HG02943 (cell line): Measurements from ENCODE around the gene NOD1.

ENCODE experiments used
- ATAC-seq: cut with Tn5 transposase; IDR thresholded peaks from one replicate; pipeline ENCODE4 v1.9.1; 2021; ENCODE audit warnings: mild to moderate bottlenecking, low read depth, moderate library complexity; ENCODE audit not compliant: unreplicated experiment

The NOD1 gene

DNA sequence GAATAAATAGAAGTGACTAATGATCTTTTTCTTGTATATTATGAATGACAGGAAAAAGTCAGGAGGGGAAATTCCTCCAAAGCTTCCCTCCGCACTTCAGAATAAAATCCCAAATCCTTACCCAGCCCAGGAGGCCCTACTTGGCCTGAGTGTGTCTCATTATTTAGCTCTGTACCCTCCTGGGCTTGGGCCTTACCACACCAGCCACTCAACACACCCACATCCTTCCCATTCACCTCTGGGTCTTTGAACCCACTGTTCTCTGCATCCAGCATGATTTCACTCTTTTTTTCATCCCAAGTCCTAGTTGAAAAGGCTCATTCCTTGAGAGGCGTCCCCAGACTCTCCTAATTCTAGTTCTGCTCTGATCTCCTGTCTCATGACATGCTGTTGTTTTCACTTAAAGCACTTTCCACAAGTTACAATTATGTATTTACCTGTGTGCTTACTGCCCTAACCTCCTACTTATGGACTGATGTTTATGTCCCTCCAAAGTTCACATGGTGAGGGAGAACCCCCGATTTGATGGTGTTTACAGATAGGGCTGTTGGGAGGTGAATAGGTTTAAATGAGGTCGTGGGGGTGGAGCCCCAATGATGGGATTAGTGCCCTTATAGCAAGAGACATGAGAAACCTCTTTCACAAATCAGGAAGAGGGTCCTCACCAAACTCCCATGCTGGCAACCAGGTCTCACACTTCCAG lies 6.4 kb downstream of the NOD1 start:
- no peak for ATAC-seq

DNA sequence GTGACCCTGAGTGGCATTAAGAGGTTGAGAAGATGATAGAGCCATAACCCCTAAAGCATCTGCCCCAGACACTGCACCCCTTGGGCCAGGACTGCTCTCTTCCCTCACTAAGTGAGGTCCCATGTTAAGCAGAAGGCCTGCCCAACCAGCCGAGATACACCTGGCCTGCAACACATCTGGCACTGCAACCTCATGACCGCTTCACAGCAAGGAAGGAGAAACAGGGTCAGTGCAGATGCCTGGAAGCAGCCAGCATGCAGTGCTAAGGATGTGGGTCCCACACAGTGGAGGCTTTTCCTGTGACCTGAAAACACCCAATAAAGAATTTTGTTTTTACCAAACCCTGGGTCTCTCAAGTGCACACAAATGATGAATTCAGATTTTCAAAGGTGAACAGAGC lies 7.4 kb downstream of the NOD1 start:
- ATAC-seq, result no peak

DNA sequence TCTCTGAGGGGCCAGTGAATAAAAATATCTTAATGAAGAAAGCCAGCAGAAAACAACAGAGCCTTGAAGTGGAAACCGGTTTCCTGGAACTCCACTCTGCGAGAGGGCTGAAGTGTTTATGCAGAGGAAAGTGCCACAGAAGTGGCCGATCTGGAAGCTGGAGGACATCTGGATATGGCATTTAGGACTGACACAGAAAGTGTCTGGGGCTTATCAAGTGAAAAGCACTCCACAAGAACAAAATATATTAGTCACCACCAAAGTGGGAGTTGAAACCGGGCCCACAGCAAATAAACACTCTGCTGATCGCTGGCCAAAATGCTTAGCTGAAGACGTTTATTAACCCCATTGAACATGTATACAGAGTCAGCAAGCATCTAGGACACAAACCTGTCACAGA lies 7.8 kb downstream of the NOD1 start:
- ATAC-seq, result no peak

DNA sequence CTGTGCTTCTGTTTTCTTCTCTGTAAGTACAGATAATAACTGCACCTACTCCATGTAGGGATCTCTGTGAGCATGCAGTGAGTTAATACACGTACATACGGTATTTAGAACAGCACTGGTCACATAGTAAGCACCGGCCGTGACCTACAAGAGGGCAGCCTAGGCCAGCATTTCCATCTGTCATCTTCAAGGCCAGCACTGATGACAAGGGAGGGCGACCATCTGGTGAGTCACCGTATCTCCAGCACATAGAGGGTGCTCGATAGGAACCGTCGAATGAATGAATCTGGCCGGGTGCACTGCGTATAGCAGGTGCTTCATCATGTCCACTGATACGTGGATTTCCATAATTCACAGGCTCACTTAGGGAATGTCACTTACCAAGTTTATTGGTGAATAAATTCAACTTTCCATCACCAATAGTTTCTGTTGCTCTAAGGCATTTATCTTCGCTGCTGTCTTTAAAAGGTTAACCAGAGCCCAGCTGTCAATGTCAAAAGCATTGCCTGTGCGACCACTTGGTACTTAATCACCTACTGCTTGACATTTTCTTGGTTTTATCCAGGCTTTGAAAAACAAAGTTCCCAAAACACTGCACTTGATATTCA lies 8.3 kb downstream of the NOD1 start:
- ATAC-seq, result no peak

DNA sequence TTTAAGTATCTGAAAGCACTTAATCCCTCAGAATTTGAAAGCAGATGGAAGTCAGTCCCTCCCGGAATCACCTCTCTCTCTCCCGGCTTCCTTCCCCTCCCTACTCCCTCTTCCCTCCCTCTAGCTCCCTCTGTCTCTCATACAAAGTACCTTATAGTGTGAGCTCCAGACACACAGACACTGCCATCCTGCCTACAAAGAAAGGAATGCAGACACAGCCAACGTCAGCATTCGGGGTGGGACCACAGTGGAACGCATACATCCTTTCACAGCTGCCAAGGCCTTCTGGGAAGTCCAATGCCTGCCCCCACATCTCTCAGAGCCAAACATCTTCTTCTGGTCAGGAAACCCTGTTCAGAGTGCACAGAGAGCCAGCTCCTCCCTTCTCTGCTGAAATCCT lies 9.3 kb downstream of the NOD1 start:
- no peak for ATAC-seq

DNA sequence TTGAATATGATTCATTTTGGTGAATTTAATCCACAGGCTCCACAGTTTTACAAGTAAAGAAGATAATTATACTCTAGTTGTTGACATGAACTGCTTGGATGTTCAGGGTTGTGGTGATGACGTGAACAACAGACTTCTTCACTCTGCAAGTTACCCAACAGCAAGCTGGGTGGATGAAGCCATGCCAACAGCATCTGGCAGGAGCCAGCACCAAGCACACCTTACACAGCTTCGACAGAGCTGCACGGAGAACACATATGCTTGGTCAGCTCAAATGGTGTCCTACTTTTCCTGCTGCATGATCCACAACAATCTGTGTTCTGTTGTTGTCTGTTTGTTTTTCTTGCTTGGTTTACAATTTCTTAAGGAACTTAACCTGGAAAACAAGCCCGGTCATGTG lies 9.8 kb downstream of the NOD1 start:
- no peak for ATAC-seq

DNA sequence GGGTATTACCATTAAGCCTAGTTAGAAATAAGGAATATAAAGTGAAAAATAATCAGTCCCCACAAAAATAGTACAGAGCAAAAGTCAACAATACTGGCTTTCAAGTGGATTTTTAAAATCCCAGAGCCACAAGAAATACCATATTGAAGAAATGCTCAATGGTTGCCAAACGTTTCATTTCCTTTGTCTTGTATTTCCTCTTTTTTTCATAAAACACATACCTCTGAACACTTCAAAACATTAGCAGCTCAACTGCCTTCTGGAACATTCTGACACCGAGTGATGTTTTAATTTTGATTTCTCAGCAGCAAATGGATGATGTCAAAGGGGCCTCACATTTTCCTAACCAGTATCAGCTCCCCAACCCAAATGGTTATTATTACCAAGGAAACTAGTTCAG lies 10.5 kb downstream of the NOD1 start:
- no peak for ATAC-seq

DNA sequence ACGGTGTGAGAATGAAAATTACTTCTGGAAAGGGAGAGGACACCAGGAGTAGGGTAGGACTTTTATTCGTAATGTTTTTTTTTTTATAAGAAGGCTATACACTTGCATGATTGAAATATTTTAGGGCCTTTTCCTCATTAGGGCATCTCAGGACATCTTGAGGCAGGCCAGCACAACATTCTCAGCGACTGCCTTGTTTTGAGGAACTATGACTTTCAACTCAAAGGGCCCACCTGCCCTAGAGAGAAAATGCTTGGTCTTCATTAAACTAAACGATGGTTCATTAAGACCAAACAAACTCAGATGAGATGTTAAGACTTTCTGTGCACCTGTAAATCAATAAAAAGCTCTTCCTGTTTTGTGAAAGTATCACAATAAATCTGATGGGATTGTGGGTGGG lies 11.3 kb downstream of the NOD1 start:
- ATAC-seq, result no peak

DNA sequence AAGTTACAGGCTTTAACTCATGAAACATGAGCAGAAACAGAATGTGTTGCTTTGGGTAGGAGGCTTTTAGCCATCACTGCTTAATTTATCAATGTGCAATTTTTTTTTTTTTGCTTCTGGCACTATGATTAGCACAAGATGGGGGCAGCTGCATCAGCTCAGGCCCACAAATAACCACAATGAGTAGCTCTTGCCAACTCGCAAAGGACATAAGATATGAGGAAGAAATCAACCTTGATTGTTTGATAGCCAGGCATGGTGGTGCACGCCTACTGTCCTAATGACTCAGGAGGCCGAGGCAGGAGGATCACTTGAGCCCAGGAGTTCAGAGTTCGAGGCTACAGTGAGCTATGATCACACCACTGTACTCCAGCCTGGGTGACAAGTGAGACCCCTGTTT lies 12.3 kb downstream of the NOD1 start:
- no peak for ATAC-seq

DNA sequence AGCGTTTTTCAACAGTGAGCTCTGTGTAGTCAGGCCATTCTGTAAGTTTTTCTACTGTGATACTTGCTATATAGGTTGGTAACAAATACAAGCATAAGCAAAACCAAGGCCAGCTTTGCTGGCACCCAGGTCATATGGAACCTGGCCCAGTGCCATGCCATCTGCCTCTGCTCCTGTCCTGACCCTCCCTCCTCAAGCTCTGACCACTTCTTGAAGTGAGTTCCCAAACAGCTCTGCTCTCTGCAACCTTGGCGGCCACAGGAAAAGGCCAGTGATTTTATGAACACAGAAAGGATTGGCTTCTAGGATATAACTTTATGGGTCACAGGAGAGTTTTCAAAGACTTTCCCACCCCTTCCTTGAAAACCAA lies 12.8 kb downstream of the NOD1 start:
- ATAC-seq, result no peak

DNA sequence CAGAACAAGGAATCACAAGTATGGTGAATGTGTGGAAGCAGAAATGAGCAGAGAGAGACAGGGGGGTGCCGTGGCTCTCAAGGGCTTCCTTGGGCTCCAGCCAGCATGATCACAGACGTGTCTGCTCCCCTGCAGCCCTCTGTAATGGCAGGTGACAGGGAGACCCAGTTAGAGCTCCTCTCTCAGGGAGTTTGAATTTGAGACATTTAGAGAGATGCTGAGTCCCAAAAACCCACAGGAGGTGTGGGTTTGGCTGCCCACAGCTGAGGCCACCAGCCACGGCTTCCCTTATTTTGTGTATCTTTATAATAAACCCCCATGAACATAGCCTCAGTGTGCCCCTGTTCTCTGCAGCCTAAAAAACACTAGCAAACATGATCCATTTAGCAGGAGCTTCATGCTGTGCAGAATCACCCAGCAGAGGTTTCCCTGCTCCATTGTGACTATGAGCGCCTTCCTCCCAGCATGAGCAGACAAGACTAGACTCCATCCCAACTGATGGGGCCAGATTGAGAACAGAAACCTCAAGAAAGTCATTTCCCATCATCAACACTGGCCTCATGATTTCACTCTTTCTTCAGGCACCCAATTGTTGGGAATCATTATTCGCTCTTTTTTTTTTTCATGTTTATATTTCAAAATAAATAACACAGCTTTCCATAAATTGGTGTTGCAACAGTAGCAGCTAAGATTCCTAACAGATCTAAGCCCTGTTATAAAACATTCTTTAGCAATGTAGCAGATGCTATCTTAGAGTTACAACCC lies 13.4 kb downstream of the NOD1 start:
- ATAC-seq, result no peak

DNA sequence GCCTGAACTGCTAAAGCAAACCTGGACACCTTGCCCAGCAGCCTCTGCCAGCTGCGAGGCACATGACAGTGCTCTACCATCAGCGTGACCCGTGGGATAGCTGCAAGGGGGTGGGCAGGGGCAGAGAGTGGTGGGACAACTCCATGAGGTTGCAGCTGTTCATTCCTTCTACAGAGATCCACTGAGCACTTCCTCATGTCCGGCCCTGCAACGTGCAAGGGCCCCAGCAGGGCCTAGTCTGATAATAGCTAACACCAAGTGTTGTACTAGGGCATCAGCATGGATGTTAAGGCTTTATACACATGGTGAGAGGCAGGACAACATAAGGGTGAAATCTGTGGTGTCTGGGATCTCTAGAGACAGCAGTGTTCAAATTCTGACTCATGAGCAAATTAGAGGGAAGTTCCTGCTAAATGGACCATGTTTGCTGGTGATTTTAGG lies 14.3 kb downstream of the NOD1 start:
- no peak for ATAC-seq

DNA sequence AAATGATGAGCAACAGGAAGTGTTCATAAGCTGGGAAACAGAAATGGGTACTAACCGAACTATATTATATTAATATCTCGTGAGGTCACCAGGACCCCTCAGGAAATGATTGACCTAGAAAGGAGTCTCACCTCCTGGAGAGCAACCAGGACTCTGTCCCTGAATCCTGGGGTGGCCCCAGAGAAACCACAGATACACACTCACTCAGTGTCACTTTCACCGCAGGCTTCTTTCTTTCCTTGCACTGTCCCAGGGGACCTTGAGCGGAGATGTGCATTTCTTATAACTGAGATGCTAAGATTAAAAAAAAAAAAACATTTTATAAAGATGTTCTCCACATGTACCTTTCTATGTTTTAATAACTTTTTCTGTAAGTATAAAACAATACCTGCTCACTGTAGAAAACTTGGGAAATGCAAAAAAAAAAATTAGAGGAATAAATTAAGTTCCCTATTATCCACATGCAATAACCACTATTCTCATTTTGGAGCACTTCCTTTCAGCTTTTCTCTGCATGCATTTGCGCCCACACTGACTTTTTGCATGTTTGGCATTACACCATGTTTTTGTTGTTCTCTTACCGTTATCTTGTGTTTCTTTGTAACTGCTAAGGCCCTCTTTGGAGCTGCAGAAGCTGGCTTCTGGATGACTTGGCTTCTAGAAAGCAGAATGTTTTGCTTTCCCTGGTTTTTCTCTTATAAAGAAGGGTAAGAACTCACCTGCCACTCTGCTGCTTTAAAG lies 15.0 kb downstream of the NOD1 start:
- ATAC-seq, result no peak

DNA sequence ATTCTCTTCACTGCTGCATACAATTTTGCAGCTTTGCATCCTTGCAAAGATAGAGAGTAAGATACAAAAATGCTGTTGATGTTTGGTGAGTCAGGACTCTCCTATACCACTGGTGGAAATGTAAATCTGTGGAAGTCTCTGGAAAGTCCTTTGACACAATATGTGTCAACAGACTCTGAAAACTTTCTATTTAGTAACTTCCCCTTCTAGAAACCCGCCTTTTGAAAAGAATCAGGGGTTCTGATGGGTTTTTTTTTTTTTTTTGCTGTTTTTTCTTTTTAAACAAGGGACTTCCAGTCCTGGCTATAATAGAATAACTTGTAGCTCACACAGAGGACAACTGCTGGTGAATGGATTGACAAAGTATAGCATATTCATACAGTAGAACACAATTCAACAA lies 16.4 kb downstream of the NOD1 start:
- no peak for ATAC-seq

DNA sequence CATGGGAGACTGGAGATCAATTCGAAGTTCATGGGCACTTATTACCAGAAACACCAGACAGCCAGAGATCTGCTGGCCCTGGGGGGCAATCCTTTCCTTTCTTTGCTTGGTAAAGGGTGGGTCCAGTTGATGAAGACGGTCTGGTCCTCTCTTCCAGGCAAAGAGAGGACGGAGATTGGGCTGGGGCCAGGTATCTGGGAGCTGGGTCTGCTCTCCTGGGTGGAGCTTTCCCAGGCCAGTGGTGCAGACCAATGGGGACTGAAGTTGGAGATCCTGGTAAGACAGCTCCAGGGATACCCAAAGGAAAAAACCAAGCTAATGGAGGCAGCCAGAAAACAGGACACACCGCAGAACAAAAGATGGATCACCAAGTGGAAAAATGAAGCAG lies 18.3 kb downstream of the NOD1 start:
- no peak for ATAC-seq

DNA sequence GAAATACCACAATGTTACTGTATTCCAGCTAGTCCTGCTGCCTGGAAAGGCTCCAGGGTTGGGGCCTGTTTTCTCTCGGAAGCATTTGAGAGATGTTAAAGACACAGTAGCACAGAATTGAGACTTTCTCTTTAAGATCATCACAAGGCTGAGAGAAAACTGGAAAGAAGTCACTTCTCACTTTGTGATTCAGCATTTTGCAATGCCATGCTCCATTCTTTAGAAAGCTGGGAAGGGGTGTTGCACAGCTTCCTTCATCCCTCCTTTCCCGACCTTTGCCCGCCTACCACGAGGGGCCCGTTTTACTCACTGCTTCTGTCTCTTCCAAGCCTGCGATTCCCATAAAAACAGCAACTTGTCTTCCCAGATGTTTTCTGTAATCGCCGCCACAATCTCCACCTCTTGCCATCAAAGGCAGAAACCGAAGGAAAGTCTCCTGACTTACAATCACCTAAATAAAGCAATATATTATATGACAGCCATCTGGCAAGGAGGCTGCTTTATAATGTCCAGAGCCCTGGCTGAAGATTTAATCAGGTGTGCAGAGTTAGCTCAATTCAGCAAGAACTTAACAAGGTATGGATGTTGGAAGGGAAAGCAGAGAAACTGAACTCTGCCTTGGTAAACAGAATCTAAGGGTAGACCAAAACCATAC lies 18.9 kb downstream of the NOD1 start:
- ATAC-seq, result no peak

DNA sequence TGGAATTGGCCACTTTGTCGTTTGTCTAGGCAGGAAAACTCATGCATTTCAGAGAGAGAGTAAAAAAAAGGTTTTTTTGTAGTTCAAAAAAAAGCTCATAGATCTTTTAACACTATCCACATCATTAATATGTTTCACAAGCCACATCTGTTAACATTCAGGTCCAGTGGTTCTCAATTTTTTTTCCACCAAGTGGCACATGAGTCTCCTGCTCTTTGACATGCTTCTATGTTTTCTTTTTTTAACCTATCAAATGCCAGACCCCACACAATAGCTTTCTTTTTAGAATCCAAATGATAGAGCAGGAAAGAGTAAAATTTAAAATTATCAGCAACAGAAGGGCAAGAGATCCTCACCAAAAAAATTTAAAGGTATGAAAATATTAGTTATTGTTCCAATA lies 20.3 kb downstream of the NOD1 start:
- ATAC-seq, result no peak

DNA sequence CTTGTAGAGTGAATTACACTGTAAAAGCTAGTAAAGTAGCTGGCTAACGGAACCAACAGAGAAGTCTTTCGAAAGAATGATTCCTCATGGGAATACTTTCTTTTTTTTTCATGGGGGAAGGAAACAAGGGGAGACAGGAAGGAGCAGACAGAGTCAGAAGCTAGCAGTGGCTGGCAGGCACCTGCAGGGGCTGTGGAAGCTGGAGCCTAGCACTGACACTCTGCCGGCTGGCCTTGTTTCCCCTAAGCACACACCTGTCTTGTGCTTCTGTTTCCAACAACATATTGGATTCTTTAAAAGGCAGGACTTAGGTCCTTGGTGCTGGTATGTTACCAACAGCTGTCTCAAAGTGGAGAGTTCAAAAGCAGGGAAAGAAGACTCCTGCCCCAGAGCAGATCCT lies 24.7 kb downstream of the NOD1 start:
- no peak for ATAC-seq

DNA sequence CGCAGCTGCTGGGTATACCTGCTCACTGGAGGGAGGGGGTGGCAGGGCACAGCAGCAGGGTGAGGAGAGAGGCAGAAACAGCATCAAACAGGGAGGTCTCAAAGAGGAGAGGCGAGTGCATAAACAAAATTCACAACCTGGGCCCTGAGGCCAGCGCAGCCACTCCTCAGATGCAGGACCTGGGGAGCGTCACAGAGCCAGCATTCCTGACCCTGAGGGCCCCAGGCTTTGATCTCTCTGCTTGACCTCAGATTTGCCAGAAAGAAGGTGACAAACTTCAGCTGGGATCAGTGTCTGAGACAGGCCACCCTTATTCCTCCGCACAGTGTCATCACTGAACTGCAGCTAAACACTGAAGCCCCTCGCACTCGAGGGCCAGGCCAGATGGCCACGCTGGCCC lies 25.6 kb downstream of the NOD1 start:
- ATAC-seq, result no peak

DNA sequence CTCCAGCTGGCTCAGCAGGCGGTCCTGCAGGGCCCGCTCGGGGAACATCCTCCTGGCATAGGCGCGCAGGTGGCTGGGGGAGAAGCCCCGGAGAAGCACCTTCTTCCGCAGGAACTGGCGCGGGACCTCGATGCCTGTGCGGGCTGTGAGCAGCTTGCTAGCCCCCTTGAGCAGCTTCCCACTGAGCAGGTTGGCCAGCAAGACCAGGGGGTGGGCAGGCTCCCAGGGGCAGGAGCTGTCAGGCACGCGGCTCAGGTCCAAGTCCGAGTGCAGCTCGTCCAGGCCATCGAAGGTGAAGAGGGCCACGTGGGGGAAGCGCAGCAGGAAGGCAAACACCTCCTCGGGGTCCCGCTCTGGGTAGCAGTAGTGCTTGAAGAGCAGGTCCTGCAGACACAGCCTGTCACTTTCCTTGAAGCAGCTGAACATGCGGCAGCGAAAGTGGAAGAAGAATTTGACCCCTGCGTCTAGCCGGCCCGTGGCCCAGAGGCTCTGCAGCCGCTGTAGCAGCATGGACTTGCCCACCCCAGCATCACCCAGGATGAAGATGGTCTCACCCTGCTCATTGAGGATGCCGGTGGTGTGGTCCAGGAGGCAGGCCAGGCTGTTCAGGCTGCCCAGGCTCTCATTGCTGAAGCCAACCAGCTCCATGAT lies 26.2 kb downstream of the NOD1 start:
- ATAC-seq, result no peak
